Diencephalon (tissue), 1 donor: Measurements from ENCODE around the gene RBMS1. TPM values are rescaled to one million over a fixed set of nuclear protein-coding genes. Genes with fewer than 3 reads are reported as not detected.

Experiments used
- total RNA-seq: library from RNA; depleted of rRNA; stranded (reverse); fragments of >200 nt; gene quantifications from one replicate; pipeline ENCODE4 v1.2.3, GENCODE V29; 2014

Gene RBMS1, protein sequence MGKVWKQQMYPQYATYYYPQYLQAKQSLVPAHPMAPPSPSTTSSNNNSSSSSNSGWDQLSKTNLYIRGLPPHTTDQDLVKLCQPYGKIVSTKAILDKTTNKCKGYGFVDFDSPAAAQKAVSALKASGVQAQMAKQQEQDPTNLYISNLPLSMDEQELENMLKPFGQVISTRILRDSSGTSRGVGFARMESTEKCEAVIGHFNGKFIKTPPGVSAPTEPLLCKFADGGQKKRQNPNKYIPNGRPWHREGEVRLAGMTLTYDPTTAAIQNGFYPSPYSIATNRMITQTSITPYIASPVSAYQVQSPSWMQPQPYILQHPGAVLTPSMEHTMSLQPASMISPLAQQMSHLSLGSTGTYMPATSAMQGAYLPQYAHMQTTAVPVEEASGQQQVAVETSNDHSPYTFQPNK
- 26.3 TPM for total RNA-seq

DNA sequence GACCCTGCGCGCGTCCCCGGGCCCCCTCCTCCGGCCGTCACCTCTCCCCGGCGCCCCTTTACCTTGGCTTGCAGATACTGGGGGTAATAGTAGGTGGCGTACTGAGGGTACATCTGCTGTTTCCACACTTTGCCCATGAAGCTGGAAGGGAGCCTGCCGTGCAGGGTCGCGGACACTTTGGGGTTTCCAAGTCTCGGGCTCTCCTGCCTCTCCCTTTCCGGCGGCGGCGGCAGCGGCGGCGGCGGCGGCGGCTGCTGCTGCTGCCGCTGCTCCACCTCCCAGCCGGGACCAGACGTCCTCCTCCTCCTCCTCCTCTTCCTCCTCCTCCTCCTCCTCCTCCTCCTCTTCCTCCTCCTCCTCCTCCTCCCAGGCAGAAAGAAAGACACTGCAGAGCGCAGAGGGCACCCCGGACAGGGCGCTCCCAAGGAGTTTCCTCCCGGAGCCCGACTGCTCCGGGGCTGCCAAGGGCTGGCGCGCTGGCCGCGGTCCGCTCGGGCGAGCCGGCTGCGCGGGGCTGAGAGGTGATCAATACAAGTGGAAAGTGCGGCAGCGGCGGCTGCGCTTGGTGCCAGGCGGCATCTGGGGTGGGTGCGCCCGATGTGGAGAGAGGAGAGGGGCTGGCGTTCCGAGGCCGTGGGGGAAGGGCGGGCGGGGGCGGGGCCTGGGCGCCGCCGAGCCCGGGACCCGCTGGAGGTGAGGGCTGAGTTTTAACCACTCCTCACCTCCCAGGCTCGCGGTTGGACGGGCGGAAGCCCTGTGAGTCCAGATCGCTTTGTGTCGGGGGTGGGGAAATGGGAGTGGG is at the start of gene RBMS1:
RBMS1 (minus strand) TSS at position 581 of the 802 bp plus-strand sequence; CDS start at position 137, 444 bp downstream.

